ENCODE measurements around the gene RMC1.

DNA sequence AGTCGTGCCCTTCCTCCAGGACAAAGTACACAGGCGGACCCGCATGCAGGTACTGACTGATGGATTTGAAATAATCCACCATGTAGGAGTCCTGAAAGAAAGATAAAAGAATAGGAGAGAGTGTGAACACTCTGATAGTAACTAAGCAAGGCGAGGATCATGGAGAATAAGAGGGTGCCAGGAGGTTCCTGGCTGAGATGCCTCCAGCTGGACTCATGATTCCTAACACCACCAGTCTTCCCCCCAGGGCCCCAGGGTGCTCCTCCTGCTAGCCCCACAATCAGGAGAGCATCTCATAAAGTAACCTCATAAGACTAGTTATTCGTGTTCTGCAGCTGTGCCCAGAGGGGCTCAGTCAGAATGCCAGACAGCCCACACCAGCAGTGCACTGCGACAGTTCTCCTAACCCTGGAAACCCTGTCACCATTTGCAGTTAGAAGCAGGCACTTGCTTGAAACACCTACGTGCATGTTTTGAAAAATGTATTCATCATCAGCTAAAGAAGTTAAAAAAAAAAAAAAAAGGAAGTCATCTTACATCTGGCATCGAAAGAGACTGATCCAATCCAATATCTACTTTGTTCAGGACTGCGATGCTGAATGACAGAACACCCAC is 36.7 kb downstream of the RMC1 start:
- TF ChIP-seq CTCF (IDR thresholded peaks at IDR 0.05) (no peak), POLR2A (IDR thresholded peaks at IDR 0.05) (no peak)
